GM12873 (cell line): ENCODE results near the gene PSMD11.

Experiments used
- TF ChIP-seq, protein P1 (sequence below): IDR thresholded peaks from 2 replicates; pipeline ENCODE4 v1.5.1; 2012; ENCODE audit warnings: low read depth, mild to moderate bottlenecking, moderate library complexity, low read length, control low read depth; ENCODE audit not compliant: insufficient read depth; ENCODE audit errors: missing control alignments

The PSMD11 gene

DNA sequence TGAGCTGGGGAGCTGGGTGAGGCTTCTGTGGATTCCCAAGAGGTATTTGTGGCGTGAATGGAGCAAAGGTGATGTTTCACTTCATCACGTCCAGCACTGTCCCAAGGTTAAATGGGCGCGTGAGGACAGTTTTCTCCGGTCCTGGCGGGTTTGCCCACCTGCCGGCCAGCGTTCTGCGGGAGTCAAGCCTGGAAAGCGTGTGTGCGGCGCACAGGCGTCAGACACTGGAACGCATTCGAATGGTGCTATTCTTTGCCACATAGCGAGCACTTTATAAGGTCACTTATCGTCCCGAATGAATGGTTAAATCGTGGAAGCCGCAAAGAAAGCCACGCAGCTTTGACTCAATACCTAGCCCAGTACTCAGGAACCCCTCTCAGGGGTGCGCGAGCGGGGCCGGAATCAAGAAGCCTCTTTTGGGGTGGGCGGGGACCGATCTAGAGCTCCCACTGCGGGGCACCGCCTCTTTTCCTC, 446 bp upstream of the PSMD11 start:
- TF ChIP-seq, protein P1, sequence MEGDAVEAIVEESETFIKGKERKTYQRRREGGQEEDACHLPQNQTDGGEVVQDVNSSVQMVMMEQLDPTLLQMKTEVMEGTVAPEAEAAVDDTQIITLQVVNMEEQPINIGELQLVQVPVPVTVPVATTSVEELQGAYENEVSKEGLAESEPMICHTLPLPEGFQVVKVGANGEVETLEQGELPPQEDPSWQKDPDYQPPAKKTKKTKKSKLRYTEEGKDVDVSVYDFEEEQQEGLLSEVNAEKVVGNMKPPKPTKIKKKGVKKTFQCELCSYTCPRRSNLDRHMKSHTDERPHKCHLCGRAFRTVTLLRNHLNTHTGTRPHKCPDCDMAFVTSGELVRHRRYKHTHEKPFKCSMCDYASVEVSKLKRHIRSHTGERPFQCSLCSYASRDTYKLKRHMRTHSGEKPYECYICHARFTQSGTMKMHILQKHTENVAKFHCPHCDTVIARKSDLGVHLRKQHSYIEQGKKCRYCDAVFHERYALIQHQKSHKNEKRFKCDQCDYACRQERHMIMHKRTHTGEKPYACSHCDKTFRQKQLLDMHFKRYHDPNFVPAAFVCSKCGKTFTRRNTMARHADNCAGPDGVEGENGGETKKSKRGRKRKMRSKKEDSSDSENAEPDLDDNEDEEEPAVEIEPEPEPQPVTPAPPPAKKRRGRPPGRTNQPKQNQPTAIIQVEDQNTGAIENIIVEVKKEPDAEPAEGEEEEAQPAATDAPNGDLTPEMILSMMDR: no peak

DNA sequence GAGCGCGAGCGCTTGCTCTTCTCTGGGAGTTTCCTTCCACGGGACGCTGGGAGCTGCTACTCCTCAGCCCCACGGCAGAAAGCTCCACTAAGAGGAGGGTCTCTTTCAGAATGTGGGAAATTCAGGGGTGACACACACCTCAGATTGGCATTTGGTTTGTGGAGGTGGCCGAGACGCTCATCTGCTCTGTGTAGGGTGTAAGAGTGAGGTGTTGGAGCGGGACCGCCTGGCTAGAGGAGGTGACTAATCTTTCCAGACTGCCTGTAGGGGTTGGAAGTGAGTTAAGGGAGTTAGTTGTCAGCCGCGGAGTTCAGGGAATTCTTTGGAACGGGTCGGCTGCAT, 735 bp downstream of the PSMD11 start:
- TF ChIP-seq, protein P1: no peak

DNA sequence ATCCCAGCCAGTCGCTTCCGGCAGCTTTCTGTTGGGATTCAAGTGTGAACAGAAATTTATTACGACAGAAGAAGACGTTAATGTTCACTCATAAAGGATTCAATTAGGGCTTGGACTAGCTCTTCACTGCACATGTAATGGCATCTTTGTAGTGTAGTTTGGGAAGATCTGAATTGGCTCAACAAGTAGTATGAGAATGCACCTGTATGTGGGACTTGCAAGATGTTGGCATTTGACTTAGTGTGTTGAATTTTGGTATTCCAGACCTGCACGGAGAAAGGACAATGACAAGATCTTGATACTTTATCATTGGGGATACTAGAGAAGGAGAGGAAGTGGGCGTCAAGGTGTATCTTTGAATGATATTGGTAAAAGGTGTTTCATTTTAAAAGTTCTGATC, 1.2 kb downstream of the PSMD11 start:
- TF ChIP-seq, protein P1: no peak

DNA sequence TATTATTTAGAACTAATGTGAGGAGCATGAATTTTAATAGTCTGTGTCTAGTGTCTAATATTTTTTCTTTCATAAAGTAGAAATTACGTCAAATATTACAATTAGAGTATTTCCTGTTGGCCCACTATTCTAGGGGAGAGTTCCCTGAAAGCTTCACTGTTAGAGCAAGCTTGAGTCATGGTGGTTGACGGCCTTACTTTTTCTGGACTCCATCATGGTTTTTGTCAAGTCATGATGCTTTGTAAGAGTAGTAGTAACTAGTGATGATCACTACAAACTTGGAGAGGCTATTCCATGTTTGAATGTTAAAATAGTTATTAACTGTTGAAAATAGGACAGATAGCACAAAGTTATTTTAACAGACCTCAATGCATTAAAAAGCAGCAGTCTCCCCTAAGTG, 1.7 kb downstream of the PSMD11 start:
- TF ChIP-seq, protein P1: no peak

DNA sequence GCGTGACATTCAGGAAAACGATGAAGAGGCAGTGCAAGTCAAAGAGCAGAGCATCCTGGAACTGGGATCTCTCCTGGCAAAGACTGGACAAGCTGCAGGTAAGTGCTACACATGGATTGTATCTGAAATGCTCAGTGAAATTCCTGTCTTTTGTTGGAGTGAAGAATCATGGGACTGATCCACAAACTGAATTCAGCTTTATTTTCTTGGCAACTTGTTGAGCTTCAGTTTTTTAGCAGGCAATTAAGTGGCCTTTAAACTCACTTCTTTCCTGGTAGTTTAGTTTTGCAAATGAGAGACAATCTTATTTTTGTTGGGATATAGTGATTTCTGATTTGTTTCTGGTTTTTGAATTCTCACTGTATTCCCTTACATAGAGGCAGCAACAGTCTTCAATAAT, 2.6 kb downstream of the PSMD11 start:
- TF ChIP-seq, protein P1: no peak

DNA sequence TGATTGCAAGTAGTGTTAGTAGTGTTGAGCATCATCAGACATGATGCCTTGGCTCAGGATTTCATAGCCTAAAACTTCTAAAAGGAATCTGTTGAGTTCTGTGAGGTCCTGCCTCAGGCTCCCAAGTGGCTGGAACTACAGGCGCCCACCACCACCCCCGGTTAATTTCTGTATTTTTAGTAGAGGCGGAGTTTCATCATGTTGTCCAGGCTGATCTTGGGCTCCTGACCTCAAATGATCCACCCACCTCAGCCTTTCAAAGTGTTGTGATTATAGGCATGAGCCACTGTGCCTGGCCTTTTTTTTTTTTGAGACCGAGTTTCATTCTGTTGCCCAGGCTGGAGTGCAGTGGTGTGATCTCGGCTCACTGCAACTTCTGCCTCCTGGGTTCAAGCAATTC, 5.7 kb downstream of the PSMD11 start:
- TF ChIP-seq, protein P1: no peak

DNA sequence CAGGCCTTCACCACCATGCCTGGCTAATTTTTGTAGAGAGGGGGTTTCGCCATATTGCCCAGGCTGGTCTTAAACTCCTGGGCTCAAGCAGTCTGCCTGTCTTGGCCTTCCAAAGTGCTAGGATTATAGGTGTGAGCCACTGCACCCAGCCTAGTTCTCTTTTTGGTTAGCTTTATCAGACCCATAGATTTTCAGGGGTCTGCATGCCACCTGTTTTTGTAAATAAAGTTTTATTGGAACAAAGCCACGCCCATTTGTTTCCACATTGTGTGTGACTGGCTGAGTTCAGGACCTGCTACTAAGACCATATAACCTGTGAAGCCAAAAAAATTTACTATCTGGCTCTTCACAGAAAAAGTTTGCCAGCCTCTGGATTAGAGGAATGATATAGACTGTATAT, 7.6 kb downstream of the PSMD11 start:
- TF ChIP-seq, protein P1: no peak
